ENCODE results near the gene GH1.

GRCh38 chr17:63926164-63926563, 7.5 kb upstream of the GH1 start:
- TF ChIP-seq POLR2AphosphoS5 (IDR thresholded peaks at IDR 0.05), result no peak
- no peak for TF ChIP-seq POLR2A (IDR thresholded peaks at IDR 0.05)

All from upper lobe of left lung (tissue), 4 donors.